GM21528 (cell line): ENCODE data around the gene ACRV1.
A peak's percentile ranks its signal among the peaks of the same experiment; 100 is the strongest.

Experiments
- ATAC-seq: cut with Tn5 transposase; IDR thresholded peaks from one replicate; pipeline ENCODE4 v1.9.1; 2021; ENCODE audit warnings: mild to moderate bottlenecking, moderate library complexity; ENCODE audit not compliant: unreplicated experiment, low FRiP score

The ACRV1 gene

GRCh38 chr11:125662689-125663088 is 18.0 kb downstream of the ACRV1 start:
- ATAC-seq = no peak

GRCh38 chr11:125649465-125650166 is 31.0 kb downstream of the ACRV1 start:
- ATAC-seq = no peak

- ATAC-seq = no peak
Measured at GRCh38 chr11:125645871-125646270, 34.8 kb downstream of the ACRV1 start.

GRCh38 chr11:125638315-125638714 is 42.3 kb downstream of the ACRV1 start:
- ATAC-seq = no peak

GRCh38 chr11:125637840-125638239 is 42.8 kb downstream of the ACRV1 start:
- no peak for ATAC-seq

- no peak for ATAC-seq
Measured at GRCh38 chr11:125627236-125627910, 53.3 kb downstream of the ACRV1 start.

GRCh38 chr11:125626288-125626950 is 54.2 kb downstream of the ACRV1 start:
- peak; percentile 42 for ATAC-seq

GRCh38 chr11:125625630-125626287 is 54.9 kb downstream of the ACRV1 start:
- peak; percentile 85 for ATAC-seq

- ATAC-seq = no peak
Measured at GRCh38 chr11:125625225-125625629, 55.4 kb downstream of the ACRV1 start.

GRCh38 chr11:125624756-125625213 is 55.9 kb downstream of the ACRV1 start, which contains the start of gene CHEK1:
Gene CHEK1, plus strand, starts transcription at chr11:125625163. Its CDS starts 1,606 bp downstream, at chr11:125626769.
- ATAC-seq = no peak

- ATAC-seq = no peak
Measured at GRCh38 chr11:125623064-125623463, 57.6 kb downstream of the ACRV1 start.

GRCh38 chr11:125621995-125622394 is 58.7 kb downstream of the ACRV1 start:
- no peak for ATAC-seq
